Gastroesophageal sphincter (tissue), 3 donors: ENCODE data around the gene DLK1.

Experiments used
- POLR2A ChIP-seq, 2 donors: fragments of 450-650 bp; IDR thresholded peaks; one replicate each; pipeline ENCODE4 v1.6.1; 2017; ENCODE audit warnings: antibody characterized with exemption in 2 of 2, mild to moderate bottlenecking in 2 of 2, moderate library complexity in 1 of 2
- POLR2AphosphoS5 ChIP-seq: sonication (generic); formaldehyde crosslinking; IDR thresholded peaks from one replicate; pipeline ENCODE4 v1.6.1; 2017; ENCODE audit warnings: antibody characterized with exemption
- TF ChIP-seq, protein P1 (sequence below), 4 experiments: fragments of 200-600 bp in 2 of 4; fragments of 450-650 bp in 2 of 4; sonication (generic) in 1 of 4; IDR thresholded peaks; one replicate each; pipeline ENCODE4 v1.5.1; 2017 to 2019; ENCODE audit warnings: antibody characterized with exemption in 4 of 4, mild to moderate bottlenecking in 2 of 4, moderate library complexity in 2 of 4

DNA sequence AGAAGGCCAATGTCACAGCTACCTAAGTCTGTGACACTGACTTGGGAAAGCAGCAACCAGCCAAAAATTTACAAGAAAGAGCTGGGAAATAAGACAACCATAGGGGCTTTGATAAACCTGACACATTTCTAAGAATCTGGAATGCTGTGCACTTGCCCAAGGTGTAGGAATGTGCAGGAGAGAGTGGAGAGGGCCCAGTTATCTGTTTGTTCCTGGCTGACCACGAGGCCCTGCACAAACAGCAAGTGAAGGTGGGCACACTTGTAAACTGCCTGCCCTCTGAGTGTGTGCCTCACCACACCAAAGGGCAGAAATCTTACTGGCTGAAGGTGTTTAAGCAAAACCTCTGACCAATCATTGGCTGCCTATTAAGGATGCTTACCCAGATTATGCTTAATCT is 27.3 kb downstream of the DLK1 start:
- TF ChIP-seq, protein P1, sequence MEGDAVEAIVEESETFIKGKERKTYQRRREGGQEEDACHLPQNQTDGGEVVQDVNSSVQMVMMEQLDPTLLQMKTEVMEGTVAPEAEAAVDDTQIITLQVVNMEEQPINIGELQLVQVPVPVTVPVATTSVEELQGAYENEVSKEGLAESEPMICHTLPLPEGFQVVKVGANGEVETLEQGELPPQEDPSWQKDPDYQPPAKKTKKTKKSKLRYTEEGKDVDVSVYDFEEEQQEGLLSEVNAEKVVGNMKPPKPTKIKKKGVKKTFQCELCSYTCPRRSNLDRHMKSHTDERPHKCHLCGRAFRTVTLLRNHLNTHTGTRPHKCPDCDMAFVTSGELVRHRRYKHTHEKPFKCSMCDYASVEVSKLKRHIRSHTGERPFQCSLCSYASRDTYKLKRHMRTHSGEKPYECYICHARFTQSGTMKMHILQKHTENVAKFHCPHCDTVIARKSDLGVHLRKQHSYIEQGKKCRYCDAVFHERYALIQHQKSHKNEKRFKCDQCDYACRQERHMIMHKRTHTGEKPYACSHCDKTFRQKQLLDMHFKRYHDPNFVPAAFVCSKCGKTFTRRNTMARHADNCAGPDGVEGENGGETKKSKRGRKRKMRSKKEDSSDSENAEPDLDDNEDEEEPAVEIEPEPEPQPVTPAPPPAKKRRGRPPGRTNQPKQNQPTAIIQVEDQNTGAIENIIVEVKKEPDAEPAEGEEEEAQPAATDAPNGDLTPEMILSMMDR (IDR thresholded peaks at IDR 0.05): no peak
- TF ChIP-seq POLR2AphosphoS5 (no peak), POLR2A (IDR thresholded peaks at IDR 0.05) (no peak)
